Activated B cell treated with CpG ODN at 0.5 μM for 24 hours (primary cell): ENCODE measurements around the gene MRPS34. TPM values are rescaled to one million over a fixed set of nuclear protein-coding genes. Genes with fewer than 3 reads are reported as not detected.

ENCODE experiments used
- ATAC-seq: fragments of 200-7000 bp; cut with Tn5 transposase; one replicate; pipeline ENCODE4 v1.10.0; 2021; ENCODE audit warnings: low read depth, mild to moderate bottlenecking, moderate library complexity
- CTCF ChIA-PET: fragments of 350-600 bp; sonication (Branson Sonifier 250); formaldehyde crosslinking; loops from one replicate; lab custom pipeline; 2021; ENCODE audit warnings: antibody characterized with exemption; lab: Charles Lee
- POLR2A ChIA-PET: fragments of 350-600 bp; sonication (Branson Sonifier 250); formaldehyde crosslinking; loops from one replicate; lab custom pipeline; 2021; ENCODE audit warnings: antibody characterized with exemption; lab: Charles Lee
- DNase-seq: peaks from one replicate; pipeline ENCODE4 v3.0.0; 2022
- H3K27ac Mint-ChIP-seq: one replicate; pipeline ENCODE4 v1.8.0; 2020; ENCODE audit warnings: mixed read lengths
- H3K27me3 Mint-ChIP-seq: one replicate; pipeline ENCODE4 v1.8.0; 2021; ENCODE audit warnings: mixed read lengths
- H3K36me3 Mint-ChIP-seq: one replicate; pipeline ENCODE4 v1.8.0; 2021; ENCODE audit warnings: low read depth, mixed read lengths
- H3K4me1 Mint-ChIP-seq: one replicate; pipeline ENCODE4 v1.8.0; 2021; ENCODE audit warnings: mixed read lengths
- H3K4me3 Mint-ChIP-seq: one replicate; pipeline ENCODE4 v1.8.0; 2020; ENCODE audit warnings: mild to moderate bottlenecking, mixed read lengths
- H3K9me3 Mint-ChIP-seq: one replicate; pipeline ENCODE4 v1.8.0; 2020; ENCODE audit warnings: mixed read lengths
- intact Hi-C: fragments of 100-400 bp; cut with micrococcal nuclease; formaldehyde crosslinking; loops from one replicate; pipeline ENCODE4 v1.15.1; 2024
- total RNA-seq: library from RNA; stranded (reverse); gene quantifications from 2 replicates; pipeline ENCODE4 v1.2.3, GENCODE V29; 2022
- TF ChIP-seq, protein P1 (sequence below): fragments of 200-600 bp; IDR thresholded peaks from one replicate; pipeline ENCODE4 v1.8.0; 2022; ENCODE audit warnings: antibody characterized with exemption, mild to moderate bottlenecking

MRPS34 gene
- total RNA-seq, 1 donor from 2014 or later, result 60.9 TPM

DNA sequence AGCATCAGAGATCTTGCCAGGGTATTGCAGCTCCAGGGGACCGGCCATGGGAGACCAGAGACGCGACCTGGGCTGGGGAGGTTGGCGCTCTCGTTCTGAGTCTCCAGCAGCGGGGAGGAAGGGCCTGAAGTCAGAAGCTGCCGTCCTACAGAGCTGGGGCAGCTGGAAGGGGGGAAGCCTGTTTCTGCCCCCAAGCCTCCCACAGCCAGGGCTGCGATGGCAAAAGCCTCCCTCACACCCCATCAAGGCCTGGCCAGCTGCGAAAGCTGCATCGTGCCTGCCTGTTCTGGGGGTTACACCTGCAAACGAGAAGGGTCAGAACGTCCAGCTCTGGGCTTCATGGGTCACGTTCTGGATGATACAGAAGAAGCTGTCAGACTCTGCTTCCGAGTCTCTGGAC is 40.9 kb downstream of the MRPS34 start:
- peaks cover 56% of the 10 kb centered on the region for H3K36me3 Mint-ChIP-seq
- ATAC-seq (no peak), DNase-seq (no peak)
- ChIA-PET POLR2A (no interaction called here), CTCF (interaction anchor here (1.7 kb wide), 1 partner anchor 8 kb away, joined by 7 read pairs; no protein-coding TSS in a partner anchor)
- H3K4me1 Mint-ChIP-seq, result peaks cover 6% of the 10 kb centered on the region
- intact Hi-C loops, result no loop called here
- H3K27me3 Mint-ChIP-seq, result no peaks in the 10 kb centered on the region
- H3K4me3 Mint-ChIP-seq, result no peak overlapping the region
- H3K9me3 Mint-ChIP-seq, result no peaks in the 10 kb centered on the region
- TF ChIP-seq, protein P1, sequence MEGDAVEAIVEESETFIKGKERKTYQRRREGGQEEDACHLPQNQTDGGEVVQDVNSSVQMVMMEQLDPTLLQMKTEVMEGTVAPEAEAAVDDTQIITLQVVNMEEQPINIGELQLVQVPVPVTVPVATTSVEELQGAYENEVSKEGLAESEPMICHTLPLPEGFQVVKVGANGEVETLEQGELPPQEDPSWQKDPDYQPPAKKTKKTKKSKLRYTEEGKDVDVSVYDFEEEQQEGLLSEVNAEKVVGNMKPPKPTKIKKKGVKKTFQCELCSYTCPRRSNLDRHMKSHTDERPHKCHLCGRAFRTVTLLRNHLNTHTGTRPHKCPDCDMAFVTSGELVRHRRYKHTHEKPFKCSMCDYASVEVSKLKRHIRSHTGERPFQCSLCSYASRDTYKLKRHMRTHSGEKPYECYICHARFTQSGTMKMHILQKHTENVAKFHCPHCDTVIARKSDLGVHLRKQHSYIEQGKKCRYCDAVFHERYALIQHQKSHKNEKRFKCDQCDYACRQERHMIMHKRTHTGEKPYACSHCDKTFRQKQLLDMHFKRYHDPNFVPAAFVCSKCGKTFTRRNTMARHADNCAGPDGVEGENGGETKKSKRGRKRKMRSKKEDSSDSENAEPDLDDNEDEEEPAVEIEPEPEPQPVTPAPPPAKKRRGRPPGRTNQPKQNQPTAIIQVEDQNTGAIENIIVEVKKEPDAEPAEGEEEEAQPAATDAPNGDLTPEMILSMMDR, result no peak
- no peak overlapping the region for H3K27ac Mint-ChIP-seq

DNA sequence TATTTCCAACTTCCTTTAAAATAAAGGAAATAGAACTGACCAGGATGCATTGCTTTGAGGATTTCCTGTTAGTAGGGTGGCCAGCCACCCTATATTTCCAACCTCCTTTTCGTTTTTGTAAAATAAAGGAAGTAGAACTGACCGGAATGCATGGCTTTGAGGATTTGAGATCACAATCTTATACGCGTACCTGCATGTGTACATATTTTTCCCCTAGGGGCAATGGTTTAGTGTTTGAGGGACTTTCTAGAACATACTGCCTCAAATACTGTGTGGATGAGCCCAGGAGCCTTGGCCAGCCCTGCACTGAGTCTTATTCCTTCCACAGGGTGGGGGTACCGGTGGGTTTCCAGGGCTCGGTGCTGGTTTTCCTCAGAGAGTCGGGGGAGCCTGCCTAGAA is 41.3 kb downstream of the MRPS34 start:
- peaks cover 60% of the 10 kb centered on the region for H3K36me3 Mint-ChIP-seq
- peaks cover 9% of the 10 kb centered on the region for H3K4me1 Mint-ChIP-seq
- ChIA-PET CTCF (no interaction called here), POLR2A (no interaction called here)
- no peaks in the 10 kb centered on the region for H3K9me3 Mint-ChIP-seq
- TF ChIP-seq, protein P1, result no peak
- H3K27ac Mint-ChIP-seq, result no peak overlapping the region
- H3K27me3 Mint-ChIP-seq, result no peaks in the 10 kb centered on the region
- H3K4me3 Mint-ChIP-seq, result no peak overlapping the region
- intact Hi-C loops, result no loop called here
- DNase-seq, result no peak
- no peak for ATAC-seq

DNA sequence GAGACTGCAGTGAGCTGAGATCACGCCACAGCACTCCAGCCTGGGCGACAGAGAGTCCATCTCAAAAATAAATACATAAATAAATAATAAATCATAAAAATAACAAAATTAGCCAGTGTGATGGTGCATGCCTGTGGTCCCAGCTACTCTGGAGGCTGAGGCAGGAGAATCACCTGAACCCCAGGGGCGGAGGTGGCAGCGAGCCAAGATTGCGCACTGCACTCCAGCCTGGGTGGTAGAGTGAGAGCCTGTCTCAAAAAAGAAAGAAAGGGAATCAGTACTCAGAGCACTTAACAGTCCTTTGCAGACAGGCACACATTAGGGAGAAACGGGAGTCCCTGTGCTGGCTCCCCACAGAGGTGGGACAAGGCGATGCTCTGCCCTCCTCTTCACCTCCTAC is 41.9 kb downstream of the MRPS34 start:
- peaks cover 13% of the 10 kb centered on the region for H3K4me1 Mint-ChIP-seq
- CTCF ChIA-PET, result no interaction called here
- no peaks in the 10 kb centered on the region for H3K27me3 Mint-ChIP-seq
- H3K36me3 Mint-ChIP-seq, result peaks cover 65% of the 10 kb centered on the region
- no peak for DNase-seq
- TF ChIP-seq, protein P1, result no peak
- H3K4me3 Mint-ChIP-seq, result no peak overlapping the region
- ATAC-seq, result no peak
- H3K9me3 Mint-ChIP-seq, result no peaks in the 10 kb centered on the region
- intact Hi-C loops, result no loop called here
- no peak overlapping the region for H3K27ac Mint-ChIP-seq
- POLR2A ChIA-PET, result no interaction called here

DNA sequence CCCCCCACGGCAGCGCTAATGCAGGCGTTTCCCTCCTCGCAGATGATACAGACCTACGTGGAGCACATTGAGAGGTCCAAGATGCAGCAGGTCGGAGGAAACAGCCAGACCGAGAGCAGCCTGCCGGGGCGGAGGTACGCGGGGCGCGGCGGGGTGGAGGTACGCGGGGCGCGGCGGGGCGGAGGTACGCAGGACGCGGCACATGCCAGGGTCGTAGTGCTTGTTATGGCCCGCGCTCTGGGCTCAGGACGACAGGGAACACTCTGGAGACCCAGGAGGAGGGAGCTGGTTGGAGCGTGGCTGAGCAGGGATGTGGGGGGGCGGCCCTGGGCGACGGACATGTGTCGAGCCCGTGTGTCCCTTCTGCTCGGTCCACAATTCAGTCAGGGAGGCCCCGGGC is 43.5 kb downstream of the MRPS34 start:
- POLR2A ChIA-PET, result interaction anchor here (0.7 kb wide), 1 partner anchor 130 kb away, joined by 12 read pairs; no protein-coding TSS in a partner anchor
- intact Hi-C loops, result no loop called here
- DNase-seq (no peak), ATAC-seq (no peak)
- CTCF ChIA-PET, result no interaction called here
- TF ChIP-seq, protein P1, result no peak
- Mint-ChIP-seq H3K27ac (no peak overlapping the region), H3K4me1 (peaks cover 25% of the 10 kb centered on the region), H3K4me3 (no peak overlapping the region), H3K36me3 (peaks cover 68% of the 10 kb centered on the region), H3K27me3 (no peaks in the 10 kb centered on the region), H3K9me3 (no peaks in the 10 kb centered on the region)

DNA sequence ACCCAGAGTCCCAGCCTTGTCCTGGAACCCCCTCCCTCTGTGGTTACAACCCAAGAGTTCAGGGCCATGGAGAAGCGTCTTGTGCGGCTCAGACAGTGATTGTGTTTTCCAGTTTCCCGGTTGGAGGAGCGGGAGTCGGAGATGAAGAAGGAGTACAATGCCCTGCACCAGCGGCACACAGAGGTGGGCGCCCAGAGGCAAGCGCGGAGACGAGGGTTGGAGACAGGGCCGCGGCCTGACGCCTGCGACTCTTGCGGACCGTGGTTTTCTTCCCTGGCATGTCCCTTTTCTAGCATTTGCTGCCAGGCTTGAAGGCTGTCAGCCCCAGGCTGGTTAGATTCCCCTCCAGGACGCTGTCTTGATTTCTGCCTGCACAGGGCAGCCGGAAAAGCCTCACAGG is 43.9 kb downstream of the MRPS34 start:
- ATAC-seq (no peak), DNase-seq (no peak)
- H3K4me3 Mint-ChIP-seq, result no peak overlapping the region
- POLR2A ChIA-PET, result no interaction called here
- H3K9me3 Mint-ChIP-seq, result no peaks in the 10 kb centered on the region
- intact Hi-C loops, result no loop called here
- no peak overlapping the region for H3K27ac Mint-ChIP-seq
- TF ChIP-seq, protein P1, result no peak
- peaks cover 68% of the 10 kb centered on the region for H3K36me3 Mint-ChIP-seq
- CTCF ChIA-PET, result no interaction called here
- H3K27me3 Mint-ChIP-seq, result no peaks in the 10 kb centered on the region
- H3K4me1 Mint-ChIP-seq, result peaks cover 26% of the 10 kb centered on the region
